GM19468 (cell line): ENCODE measurements around the gene SASS6.
A peak's percentile ranks its signal among the peaks of the same experiment; 100 is the strongest.
"Not testable (repeated sequence)": the region's sequence is repeated elsewhere in the genome, so short reads cannot be mapped to it uniquely, and the experiment has no call there.

Source experiments
- ATAC-seq: cut with Tn5 transposase; IDR thresholded peaks from one replicate; pipeline ENCODE4 v1.9.1; 2021; ENCODE audit warnings: mild to moderate bottlenecking, moderate library complexity, moderate number of reproducible peaks; ENCODE audit not compliant: unreplicated experiment; ENCODE audit errors: extremely low read depth

SASS6 gene

DNA sequence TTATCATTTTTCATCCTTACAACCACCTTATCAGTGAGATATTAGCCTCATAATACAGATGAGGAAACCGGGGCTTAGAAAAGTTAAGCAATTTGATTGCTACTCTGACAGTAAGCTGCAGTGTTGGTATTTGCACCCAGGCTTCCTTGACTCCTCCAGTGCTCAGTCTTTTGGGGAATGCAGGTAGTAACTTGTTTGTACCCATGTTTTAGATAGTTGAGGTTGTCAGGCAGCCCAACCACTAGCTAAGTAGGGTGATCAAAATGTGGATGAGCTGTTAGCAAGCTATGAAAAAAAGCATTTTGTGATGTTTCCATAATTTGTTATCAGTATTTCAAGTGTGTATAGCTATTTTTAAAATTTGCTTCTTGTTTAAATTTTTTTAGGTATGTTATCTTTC, 80.8 kb downstream of the SASS6 start:
- ATAC-seq, result no peak

DNA sequence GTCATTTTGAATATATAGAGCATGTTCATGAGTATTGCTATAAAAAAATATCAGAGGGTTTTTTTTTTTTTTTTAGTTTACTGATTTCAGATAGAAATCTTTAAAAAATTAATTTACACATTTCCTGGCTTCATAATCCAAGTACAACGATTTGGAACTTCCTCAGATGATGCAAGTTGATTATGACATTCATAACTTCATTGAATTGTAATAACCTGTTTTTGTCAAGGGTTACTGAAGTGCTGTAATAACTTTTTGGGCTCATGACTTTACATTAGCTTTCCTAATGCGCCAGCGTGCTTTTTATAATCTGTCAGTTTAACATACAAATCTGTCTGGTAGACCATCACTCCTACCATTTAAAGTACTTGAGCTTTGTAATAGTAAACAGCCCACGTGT, 81.3 kb downstream of the SASS6 start:
- no peak for ATAC-seq

DNA sequence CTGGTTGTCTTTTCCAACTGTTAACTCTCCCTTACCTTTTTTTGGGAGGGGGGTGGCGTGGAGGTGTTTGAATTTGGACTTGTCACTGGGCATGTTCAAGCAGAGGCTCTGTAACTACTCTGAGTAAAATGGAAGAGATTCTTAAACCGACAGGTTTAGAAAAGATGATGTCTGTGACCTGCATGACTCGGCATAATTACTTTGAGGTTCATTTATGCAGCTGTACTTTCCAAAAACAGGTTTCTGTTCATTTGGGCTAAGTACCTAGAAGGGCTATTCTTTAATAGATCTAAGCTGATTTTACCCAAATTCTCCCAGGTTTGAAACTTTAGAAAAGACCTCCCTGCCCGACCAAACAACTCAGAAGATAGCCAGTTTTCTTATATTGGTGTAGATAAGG, 82.6 kb downstream of the SASS6 start:
- ATAC-seq, result no peak

DNA sequence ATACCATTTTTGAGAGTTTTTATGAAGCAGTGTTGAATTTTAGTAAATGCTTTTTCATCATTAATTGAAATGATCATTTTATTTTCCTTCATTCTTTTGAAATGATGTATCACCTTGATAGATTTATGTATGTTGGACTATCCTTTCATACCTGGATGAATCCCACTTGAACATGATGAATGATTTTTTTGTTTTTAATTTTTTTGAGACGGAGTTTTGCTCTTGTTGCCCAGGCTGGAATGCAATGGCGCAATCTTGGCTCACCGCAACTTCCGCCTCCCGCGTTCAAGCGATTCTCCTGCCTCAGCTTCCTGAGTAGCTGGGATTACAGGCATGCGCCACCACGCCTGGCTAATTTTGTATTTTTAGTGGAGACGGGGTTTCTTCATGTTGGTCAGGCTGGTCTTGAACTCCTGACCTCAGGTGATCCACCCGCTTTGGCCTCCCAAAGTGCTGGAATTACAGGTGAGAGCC, 85.5 kb downstream of the SASS6 start:
- ATAC-seq, result not testable (repeated sequence)

DNA sequence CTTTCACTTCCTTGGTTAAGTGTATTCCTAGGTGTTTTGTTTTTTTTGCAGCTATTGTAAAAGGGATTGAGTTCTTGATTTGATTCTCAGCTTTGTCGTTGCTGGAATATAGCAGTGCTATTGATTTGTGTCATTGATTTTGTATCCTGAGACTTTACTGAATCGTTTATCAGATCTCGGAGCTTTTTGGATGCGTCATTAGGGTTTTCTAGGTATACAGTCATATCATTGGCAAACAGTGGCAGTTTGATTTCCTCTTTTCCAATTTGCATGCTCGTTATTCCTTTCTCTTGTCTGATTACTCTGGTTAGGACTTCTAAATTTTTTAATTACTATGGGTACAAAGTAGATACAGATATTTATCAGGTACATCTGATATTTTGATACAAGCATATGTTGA, 87.5 kb downstream of the SASS6 start:
- no peak for ATAC-seq

DNA sequence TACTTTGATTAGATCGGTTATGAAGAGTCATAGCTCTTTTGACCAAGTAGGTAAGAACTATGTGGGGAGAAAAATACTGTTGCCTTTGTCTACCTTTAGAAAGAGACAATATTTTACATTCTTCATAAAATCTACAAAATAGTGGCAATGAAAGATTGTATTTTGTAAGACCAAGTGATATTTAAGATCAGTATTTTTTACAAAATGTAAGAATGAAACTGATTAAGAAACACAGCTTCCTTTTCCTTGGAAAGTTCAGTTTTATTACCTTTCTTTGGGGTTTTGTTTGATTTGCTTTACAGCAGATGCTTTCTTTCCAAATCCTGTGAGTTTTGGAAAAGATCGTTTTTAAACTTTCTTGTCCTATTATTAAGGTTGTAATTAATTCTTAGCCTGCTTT, 93.1 kb downstream of the SASS6 start:
- ATAC-seq, result no peak

DNA sequence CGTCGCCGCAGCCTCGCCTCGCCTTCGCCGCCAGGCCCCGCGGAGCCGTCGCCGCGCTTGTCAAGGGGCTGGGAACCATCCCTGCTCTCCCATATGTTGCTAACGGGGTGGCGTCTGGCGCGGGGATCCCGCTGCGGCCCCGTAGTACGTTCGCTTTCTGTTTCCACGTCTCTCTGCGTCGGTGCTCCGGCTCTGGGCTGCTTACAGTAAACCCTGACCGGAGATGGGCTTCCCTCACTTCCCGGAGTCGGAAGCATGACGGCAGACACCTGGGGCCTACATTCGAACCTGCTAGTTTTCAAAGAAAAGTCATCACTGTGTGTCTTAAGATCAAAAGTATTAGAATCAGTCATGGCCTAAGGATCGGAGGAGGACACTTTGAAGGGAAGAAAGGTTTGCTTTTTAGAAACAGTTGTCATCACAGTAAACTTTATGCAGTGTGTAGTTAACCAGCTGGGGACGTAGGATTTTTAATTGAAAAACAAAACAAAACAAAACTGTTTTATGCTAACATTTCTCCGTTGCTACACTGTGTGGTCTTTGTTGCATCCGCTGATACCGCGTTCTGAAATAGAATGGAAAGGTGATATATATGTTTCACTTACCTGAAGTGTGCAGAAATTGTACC, 94.0 kb downstream of the SASS6 start:
- peak; percentile 43 for ATAC-seq

DNA sequence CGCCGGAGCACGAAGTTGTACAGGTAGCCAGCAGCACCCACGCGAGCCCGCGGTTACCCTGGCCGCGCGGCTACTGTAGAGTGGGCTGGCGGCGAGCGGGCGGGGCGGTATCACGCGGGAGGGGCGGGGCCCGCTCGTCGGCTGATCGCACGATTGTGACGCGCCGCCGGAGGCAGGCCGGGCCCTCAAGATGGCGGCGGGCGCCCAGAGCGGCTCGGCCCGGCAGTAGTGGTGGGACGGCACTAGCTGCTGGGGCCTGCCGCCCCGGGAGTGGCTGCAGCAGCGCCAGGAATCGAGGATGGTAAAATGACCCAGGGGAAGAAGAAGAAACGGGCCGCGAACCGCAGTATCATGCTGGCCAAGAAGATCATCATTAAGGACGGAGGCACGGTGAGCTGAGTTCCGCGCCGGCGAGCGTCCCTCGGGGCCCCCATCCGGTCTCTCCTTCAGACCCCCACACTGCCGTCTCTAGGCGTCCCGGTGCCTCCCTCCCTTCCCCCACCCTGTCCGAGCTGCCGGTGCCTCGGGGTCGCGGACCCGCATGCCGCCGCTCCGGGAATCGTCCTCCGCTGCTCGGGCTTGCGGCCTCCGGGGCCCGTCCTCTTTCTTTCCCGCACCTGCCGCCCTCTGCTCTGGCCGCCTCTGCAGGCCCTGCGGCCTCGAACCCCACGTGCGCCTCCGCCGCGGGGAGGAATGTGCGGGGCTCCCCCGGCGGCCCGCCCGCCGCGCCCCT, 94.6 kb downstream of the SASS6 start:
- ATAC-seq, result peak; percentile 76

DNA sequence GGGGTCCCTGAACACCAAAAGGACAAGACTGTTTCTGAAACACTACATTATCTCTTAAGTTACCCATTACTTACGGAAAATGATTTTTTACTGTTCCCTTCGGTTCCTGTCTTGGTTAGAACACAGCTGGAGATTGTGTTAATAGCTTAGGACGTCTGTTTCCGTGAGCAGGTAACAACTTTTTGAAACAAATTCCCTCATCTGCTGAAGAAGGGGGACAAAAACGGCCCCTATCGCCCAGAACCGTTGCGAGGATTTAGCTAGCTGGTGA, 95.1 kb downstream of the SASS6 start:
- ATAC-seq, result no peak

DNA sequence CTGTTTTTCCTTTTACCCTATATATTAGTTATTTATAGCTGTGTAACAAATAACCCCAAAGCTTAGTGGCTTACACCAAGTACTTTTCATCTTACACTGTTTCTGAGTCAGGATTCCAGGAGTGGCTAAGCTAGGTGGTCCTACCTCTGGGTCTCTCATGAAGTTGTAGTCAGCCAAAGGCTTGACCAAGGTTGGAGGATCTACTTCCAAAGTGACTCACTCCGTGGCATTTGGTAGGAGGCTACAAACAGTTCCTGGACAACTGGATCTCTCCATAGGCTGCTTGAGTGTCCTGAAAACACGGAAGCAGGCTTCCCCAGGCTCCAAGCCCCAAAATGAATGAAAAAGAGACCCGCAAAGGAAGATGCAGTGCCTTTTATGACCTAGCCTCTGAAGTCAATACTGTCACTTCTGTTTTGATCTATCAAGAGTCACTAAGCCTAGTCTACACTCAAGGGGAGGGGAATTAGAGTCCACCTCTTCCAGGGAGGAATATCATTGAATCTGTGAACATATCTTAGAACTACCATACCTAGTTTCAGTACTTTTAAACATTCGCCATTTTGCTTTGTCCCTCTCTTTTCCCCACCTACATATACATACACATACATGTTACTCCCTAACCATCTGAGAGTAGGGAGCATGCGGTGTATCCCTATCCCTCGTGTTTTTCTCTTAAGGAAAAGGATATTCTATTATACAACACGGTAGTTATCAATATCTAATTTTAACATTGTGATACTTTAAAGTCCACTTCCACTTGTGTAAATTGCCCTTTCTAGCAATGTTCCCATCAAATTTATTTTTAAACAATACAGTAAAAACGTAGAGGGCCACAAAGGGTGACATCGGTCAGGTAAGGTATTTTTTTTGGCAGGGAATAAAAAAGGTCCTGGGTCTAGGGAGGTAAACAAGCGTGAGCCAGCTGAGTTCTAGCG, 95.7 kb downstream of the SASS6 start:
- ATAC-seq, result no peak

DNA sequence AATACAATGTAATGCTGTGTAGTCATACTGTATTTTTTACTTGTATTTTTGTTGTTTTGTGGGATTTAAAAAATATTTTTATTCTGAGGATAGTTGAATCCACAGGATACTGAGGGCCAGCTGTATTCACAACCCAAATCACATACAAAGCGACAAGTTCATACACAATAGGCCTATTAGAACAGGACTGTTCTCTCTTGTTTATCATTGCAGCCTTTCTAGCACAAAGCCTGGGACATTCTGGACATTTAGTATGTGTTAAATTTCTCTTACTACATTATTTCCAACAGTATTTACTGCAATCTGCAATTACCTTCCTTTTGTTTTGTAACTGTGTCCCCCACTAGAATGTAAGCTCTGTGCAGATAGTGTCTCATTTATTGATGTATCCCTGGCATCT, 97.5 kb downstream of the SASS6 start:
- ATAC-seq, result no peak

DNA sequence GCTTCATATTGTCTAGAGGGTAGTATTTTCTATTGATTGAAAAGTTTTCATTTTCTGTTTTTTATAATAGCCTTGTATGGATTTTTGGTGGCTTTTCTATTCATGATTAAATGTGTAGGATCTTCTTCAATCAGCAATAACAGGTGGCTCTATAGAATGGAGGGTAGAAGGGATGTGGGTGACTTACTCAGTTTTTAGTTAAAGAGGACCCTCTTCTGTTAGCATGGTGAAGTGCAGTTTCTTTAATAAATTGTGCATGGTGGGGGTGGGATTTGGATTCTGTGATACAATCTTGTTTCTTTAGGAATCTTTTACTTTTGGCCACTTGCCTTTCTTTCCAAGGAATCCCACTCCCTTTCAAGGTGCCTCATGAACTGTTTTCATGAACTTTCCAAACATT, 98.3 kb downstream of the SASS6 start:
- no peak for ATAC-seq
